C4-2B (cell line): ENCODE data around the gene THBS1.

Experiments used
- H3K27ac ChIP-seq: fragments of 450-650 bp; 2 replicates; pipeline ENCODE4 v1.5.1; 2017
- ZFX ChIP-seq: fragments of 450-650 bp; IDR thresholded peaks from 2 replicates; pipeline ENCODE4 v1.6.1; 2017
- TF ChIP-seq, protein P1 (sequence below): fragments of 450-650 bp; conservative IDR thresholded peaks from 2 replicates; pipeline ENCODE4 v1.5.1; 2017; ENCODE audit warnings: mild to moderate bottlenecking

The THBS1 gene

DNA sequence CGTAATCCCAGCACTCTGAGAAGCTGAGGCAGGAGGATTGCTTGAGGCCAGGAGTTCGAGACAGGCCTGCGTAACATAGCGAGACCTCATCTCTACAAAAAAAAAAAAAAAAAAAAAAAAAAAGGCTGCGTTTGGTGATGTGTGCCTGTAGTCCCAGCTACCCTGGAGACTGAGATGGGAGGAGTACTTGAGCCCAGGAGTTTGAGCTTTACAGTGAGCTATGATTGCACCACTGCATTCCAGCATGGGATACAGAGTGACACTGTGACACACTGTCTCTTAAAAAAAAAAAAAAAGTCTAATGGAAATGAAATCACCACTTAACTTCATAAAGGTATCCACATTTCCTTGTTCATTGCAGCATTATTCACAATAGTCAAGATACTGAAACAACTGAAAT lies 65.5 kb downstream of the THBS1 start:
- TF ChIP-seq, protein P1, sequence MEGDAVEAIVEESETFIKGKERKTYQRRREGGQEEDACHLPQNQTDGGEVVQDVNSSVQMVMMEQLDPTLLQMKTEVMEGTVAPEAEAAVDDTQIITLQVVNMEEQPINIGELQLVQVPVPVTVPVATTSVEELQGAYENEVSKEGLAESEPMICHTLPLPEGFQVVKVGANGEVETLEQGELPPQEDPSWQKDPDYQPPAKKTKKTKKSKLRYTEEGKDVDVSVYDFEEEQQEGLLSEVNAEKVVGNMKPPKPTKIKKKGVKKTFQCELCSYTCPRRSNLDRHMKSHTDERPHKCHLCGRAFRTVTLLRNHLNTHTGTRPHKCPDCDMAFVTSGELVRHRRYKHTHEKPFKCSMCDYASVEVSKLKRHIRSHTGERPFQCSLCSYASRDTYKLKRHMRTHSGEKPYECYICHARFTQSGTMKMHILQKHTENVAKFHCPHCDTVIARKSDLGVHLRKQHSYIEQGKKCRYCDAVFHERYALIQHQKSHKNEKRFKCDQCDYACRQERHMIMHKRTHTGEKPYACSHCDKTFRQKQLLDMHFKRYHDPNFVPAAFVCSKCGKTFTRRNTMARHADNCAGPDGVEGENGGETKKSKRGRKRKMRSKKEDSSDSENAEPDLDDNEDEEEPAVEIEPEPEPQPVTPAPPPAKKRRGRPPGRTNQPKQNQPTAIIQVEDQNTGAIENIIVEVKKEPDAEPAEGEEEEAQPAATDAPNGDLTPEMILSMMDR: no peak
- no peak for TF ChIP-seq ZFX
- H3K27ac ChIP-seq: no peak overlapping the region
